Common myeloid progenitor, CD34-positive (primary cell): ENCODE data around the gene SACM1L.

Source experiments
- CTCF ChIA-PET: fragments of 350-600 bp; sonication (Branson Sonifier 250); formaldehyde crosslinking; loops from one replicate; lab custom pipeline; 2021; ENCODE audit warnings: antibody characterized with exemption; lab: Charles Lee
- POLR2A ChIA-PET: fragments of 350-600 bp; sonication (Branson Sonifier 250); formaldehyde crosslinking; loops from one replicate; lab custom pipeline; 2021; ENCODE audit warnings: antibody characterized with exemption; lab: Charles Lee
- DNase-seq, 3 donors: peaks; one replicate each; pipeline versions ENCODE4 v3.0.0 to v3.0.0-alpha.2; 2013
- H3K27ac ChIP-seq, 2 experiments: 1 replicate in 1 of 2; 2 replicates in 1 of 2; pipeline ENCODE4 v1.7.0; 2013; ENCODE audit warnings: inconsistent platforms in 2 of 2, low read length in 2 of 2, mild to moderate bottlenecking in 2 of 2, low read depth in 1 of 2, moderate library complexity in 1 of 2; ENCODE audit not compliant: severe bottlenecking in 2 of 2, insufficient read depth in 1 of 2, poor library complexity in 1 of 2
- H3K27me3 ChIP-seq, 5 experiments: replicated peaks in 2 of 5; 1 replicate in 3 of 5; 2 replicates in 2 of 5; pipeline versions ENCODE4 v1.6.1 to v1.7.0; 2013; ENCODE audit warnings: low read length in 4 of 5, mild to moderate bottlenecking in 2 of 5, moderate library complexity in 2 of 5, inconsistent platforms in 1 of 5; ENCODE audit not compliant: insufficient read depth in 5 of 5, control insufficient read depth in 4 of 5
- H3K36me3 ChIP-seq, 4 experiments: 1 replicate in 2 of 4; 2 replicates in 2 of 4; pipeline versions ENCODE4 v1.6.1 to v1.7.0; 2013; ENCODE audit warnings: low read length in 3 of 4, control low read depth in 1 of 4, mild to moderate bottlenecking in 1 of 4; ENCODE audit not compliant: control insufficient read depth in 4 of 4, insufficient read depth in 4 of 4
- H3K4me1 ChIP-seq, 4 experiments: 1 replicate in 3 of 4; 2 replicates in 1 of 4; pipeline versions ENCODE4 v1.6.1 to v1.7.1; 2013; ENCODE audit warnings: low read length in 3 of 4, mild to moderate bottlenecking in 3 of 4, control low read depth in 1 of 4, inconsistent platforms in 1 of 4, moderate library complexity in 1 of 4; ENCODE audit not compliant: control insufficient read depth in 4 of 4, insufficient read depth in 4 of 4; ENCODE audit errors: control extremely low read depth in 1 of 4
- H3K4me3 ChIP-seq, 7 experiments: 1 replicate in 4 of 7; 2 replicates in 3 of 7; pipeline versions ENCODE4 v1.5.1 to v1.7.0; 2013; ENCODE audit warnings: mild to moderate bottlenecking in 7 of 7, low read length in 6 of 7, moderate library complexity in 6 of 7, inconsistent platforms in 2 of 7, low read depth in 2 of 7, control low read depth in 1 of 7; ENCODE audit not compliant: insufficient read depth in 4 of 7, control insufficient read depth in 1 of 7; ENCODE audit errors: extremely low read depth in 1 of 7
- H3K9me3 ChIP-seq, 5 experiments: 1 replicate in 4 of 5; 2 replicates in 1 of 5; pipeline versions ENCODE4 v1.6.1 to v1.7.1; 2013; ENCODE audit warnings: low read length in 4 of 5, mild to moderate bottlenecking in 2 of 5, inconsistent platforms in 1 of 5, low read depth in 1 of 5, moderate library complexity in 1 of 5; ENCODE audit not compliant: control insufficient read depth in 4 of 5, insufficient read depth in 2 of 5; ENCODE audit errors: control extremely low read depth in 1 of 5
- WGBS: methylation state at CpG from one replicate; pipeline ENCODE4 v1.1.5; 2013; ENCODE audit not compliant: insufficient coverage; 5-methylcytosine and 5-hydroxymethylcytosine counted together

SACM1L gene

DNA sequence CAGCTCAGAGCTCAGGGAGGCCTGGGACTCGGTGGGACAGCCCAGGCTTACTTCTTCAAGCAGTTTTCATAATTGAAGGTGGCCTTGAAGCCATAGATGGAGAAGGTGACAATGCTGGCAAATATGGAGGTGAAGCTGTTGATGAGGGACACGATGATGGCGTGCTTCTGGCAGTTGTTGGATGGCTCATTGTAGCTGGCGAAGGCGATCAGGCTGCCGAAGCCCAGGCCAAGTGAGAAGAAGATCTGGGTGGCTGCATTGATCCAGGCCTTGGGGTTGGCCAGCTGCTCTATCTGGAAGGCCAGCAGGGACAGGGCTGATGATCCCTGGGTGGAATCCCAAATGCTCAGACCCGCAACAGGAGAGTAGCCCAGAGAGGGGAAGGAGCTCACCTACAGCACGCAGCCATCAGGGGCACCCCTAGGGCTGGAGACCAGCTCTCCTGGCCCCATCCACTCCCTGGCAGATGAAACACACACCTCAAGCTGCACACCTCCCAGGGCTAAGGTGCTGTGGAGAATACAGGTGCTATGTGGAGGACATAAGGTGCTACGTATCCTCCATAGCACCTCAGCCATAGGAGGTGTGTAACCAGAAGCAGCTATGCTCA is 82.1 kb downstream of the SACM1L start:
- ChIA-PET POLR2A (interaction anchor here (0.5 kb wide), 1 partner anchor 268 kb away, joined by 3 read pairs; no protein-coding TSS in a partner anchor), CTCF (interaction anchor here (1.3 to 1.4 kb wide), 2 partner anchors 8 to 12 kb away, joined by 3 to 4 read pairs; no protein-coding TSS in a partner anchor)
- WGBS, result 96% methylated on average over 9 of the region's 9 CpGs
- H3K27ac ChIP-seq, result no peak overlapping the region
- H3K4me1 ChIP-seq, result no peaks in the 10 kb centered on the region
- H3K27me3 ChIP-seq, result peaks cover 0 to 11% (median 0%) of the 10 kb centered on the region in 5 experiments
- no peak overlapping the region for H3K4me3 ChIP-seq
- no peaks in the 10 kb centered on the region for H3K36me3 ChIP-seq
- no peak for DNase-seq
- peaks cover 0 to 9% (median 5%) of the 10 kb centered on the region in 5 experiments for H3K9me3 ChIP-seq

DNA sequence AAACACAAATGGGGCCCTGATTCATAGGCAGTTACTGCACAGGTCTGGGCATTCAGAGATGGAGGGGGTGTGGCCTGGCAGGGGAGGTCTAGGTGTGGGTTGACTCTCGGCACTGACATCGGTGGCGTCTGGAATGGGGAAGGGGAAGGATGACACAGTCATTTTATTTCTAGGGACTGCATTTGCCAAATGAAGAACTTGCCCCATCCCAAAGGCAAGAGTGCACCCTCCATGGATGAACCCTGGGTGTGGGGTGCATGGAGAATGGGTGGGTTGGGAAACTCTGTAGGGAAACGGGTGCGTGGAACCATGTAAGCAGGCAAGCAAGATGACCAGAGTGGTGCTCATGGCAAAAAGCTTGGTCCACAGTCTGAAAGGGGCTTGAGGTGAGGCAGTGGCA is 82.6 kb downstream of the SACM1L start:
- WGBS, result 80% methylated on average over 4 of the region's 5 CpGs
- H3K27me3 ChIP-seq, result peaks cover 0 to 11% (median 0%) of the 10 kb centered on the region in 5 experiments
- H3K36me3 ChIP-seq, result no peaks in the 10 kb centered on the region
- H3K4me3 ChIP-seq, result no peak overlapping the region
- no peak overlapping the region for H3K27ac ChIP-seq
- no peak for DNase-seq
- ChIA-PET CTCF (interaction anchor here (1.3 to 1.4 kb wide), 2 partner anchors 9 to 12 kb away, joined by 3 to 4 read pairs; no protein-coding TSS in a partner anchor), POLR2A (no interaction called here)
- H3K4me1 ChIP-seq, result no peaks in the 10 kb centered on the region
- peaks cover 0 to 6% (median under 1%) of the 10 kb centered on the region in 5 experiments for H3K9me3 ChIP-seq

GRCh38 chr3:45772341-45773035 is 83.3 kb downstream of the SACM1L start:
- Histone ChIP-seq H3K4me1 (no peaks in the 10 kb centered on the region), H3K27ac (no peak overlapping the region), H3K9me3 (peaks cover 0 to 2% (median 0%) of the 10 kb centered on the region in 5 experiments), H3K27me3 (peaks cover 0 to 11% (median 0%) of the 10 kb centered on the region in 5 experiments), H3K4me3 (no peak overlapping the region), H3K36me3 (no peaks in the 10 kb centered on the region)
- no peak for DNase-seq
- ChIA-PET POLR2A (no interaction called here), CTCF (interaction anchor here (0.5 to 1.4 kb wide), 3 partner anchors 13 to 139 kb away, joined by 3 read pairs; no protein-coding TSS in a partner anchor)
- 88% methylated on average over 14 of the region's 16 CpGs for WGBS

- ChIA-PET POLR2A (no interaction called here), CTCF (interaction anchor here (0.5 to 4.8 kb wide), 3 partner anchors 11 to 138 kb away, joined by 3 to 28 read pairs (median 3); no protein-coding TSS in a partner anchor)
- 95% methylated on average over 3 of the region's 5 CpGs for whole genome bisulfite sequencing
- DNase-seq, result no peak
- Histone ChIP-seq H3K9me3 (no peaks in the 10 kb centered on the region), H3K4me1 (no peaks in the 10 kb centered on the region), H3K27ac (no peak overlapping the region), H3K4me3 (no peak overlapping the region), H3K27me3 (peaks cover 0 to 11% (median 0%) of the 10 kb centered on the region in 5 experiments), H3K36me3 (no peaks in the 10 kb centered on the region)
These were observed 83.9 kb downstream of the SACM1L start for GRCh38 chr3:45773072-45773471.

GRCh38 chr3:45773714-45774449 is 84.7 kb downstream of the SACM1L start:
- DNase-seq, result no peak
- H3K9me3 ChIP-seq, result no peaks in the 10 kb centered on the region
- ChIA-PET CTCF (interaction anchor here (1.3 to 4.8 kb wide), 2 partner anchors 12 to 134 kb away, joined by 3 to 28 read pairs; no protein-coding TSS in a partner anchor), POLR2A (no interaction called here)
- H3K4me1 ChIP-seq, result no peaks in the 10 kb centered on the region
- H3K27ac ChIP-seq, result no peak overlapping the region
- H3K36me3 ChIP-seq, result no peaks in the 10 kb centered on the region
- no peak overlapping the region for H3K4me3 ChIP-seq
- 50% methylated on average over 5 of the region's 7 CpGs for WGBS
- peaks cover 0 to 11% (median 0%) of the 10 kb centered on the region in 5 experiments for H3K27me3 ChIP-seq

GRCh38 chr3:45774581-45775521 is 85.7 kb downstream of the SACM1L start:
- POLR2A ChIA-PET, result no interaction called here
- peaks cover 0 to 11% (median 0%) of the 10 kb centered on the region in 5 experiments for H3K27me3 ChIP-seq
- no peaks in the 10 kb centered on the region for H3K4me1 ChIP-seq

More at GRCh38 chr3:45774581-45775521, 85.7 kb downstream of the SACM1L start:
- no peaks in the 10 kb centered on the region for H3K36me3 ChIP-seq
- WGBS, result 98% methylated on average over 7 of the region's 8 CpGs
- H3K9me3 ChIP-seq, result no peaks in the 10 kb centered on the region
- H3K27ac ChIP-seq, result no peak overlapping the region
- CTCF ChIA-PET, result interaction anchor here (1.3 to 4.8 kb wide), 2 partner anchors 13 to 133 kb away, joined by 3 to 28 read pairs; no protein-coding TSS in a partner anchor
- no peak overlapping the region for H3K4me3 ChIP-seq
- no peak for DNase-seq
